OCI-LY1 (cell line): ENCODE measurements around the gene TTLL11.

Experiments used
- CTCF ChIP-seq: fragments of 200-600 bp; sonication (generic), shearing (Covaris generic); IDR thresholded peaks from 2 replicates; pipeline ENCODE4 v1.5.1; 2017; ENCODE audit warnings: mild to moderate bottlenecking, antibody characterized with exemption, low read length, moderate library complexity, mixed read lengths
- EZH2 ChIP-seq: fragments of 200-600 bp; sonication (generic), shearing (Covaris generic); IDR thresholded peaks from 2 replicates; pipeline ENCODE4 v1.8.0; 2017; ENCODE audit warnings: borderline replicate concordance, mixed run types, mild to moderate bottlenecking, antibody characterized with exemption, low read length, moderate library complexity, mixed read lengths

GRCh38 chr9:122111413-122112085 is 18.4 kb upstream of the TTLL11 start:
- TF ChIP-seq CTCF = no peak
- TF ChIP-seq EZH2 = no peak
